RWPE1 (cell line): ENCODE results near the gene RAD9A.

Source experiments
- CTCF ChIA-PET: fragments of 350-600 bp; sonication (Branson Sonifier 250); formaldehyde crosslinking; extraction: SDS; loops from one replicate; lab custom pipeline; 2021; lab: Yijun Ruan, JAX
- POLR2A ChIA-PET: fragments of 400-600 bp; formaldehyde crosslinking; extraction: SDS; loops from one replicate; lab custom pipeline; 2020; ENCODE audit warnings: antibody characterized with exemption; ENCODE audit not compliant: low non-redundant PET; lab: Yijun Ruan, JAX
- DNase-seq: peaks from one replicate; pipeline ENCODE4 v3.0.0; 2012; ENCODE audit warnings: low spot score
- H3K27ac ChIP-seq: fragments of 450-650 bp; 2 replicates; pipeline ENCODE4 v1.5.1; 2017
- TF ChIP-seq, protein P1 (sequence below): fragments of 450-650 bp; conservative IDR thresholded peaks from 2 replicates; pipeline ENCODE4 v1.5.1; 2017; ENCODE audit warnings: low read depth, mild to moderate bottlenecking

The RAD9A gene

DNA sequence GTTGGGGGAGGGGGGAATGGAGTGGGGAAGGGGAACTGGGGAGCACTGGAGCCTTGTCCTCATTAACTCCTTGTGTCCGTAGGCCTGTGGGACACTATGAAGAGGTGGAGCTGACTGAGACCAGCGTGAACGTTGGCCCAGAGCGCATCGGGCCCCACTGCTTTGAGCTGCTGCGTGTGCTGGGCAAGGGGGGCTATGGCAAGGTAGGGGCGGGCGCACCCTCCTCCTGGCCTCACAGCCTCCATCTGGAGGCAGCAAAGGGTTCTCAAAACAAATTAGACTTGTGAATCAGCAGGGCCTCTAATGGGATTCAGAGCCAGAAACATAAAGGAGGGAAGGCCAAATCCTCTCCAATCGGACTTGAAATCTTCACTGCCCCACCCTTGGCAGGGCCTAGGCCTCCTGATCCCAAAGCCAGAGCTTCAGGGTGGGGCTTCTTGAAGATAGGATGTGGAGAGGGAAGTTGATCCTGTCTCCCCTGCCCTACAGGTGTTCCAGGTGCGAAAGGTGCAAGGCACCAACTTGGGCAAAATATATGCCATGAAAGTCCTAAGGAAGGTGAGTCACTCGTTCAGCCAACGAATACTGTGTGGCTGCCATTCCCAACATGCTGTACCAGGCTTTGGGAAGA lies 37.4 kb downstream of the RAD9A start:
- TF ChIP-seq, protein P1, sequence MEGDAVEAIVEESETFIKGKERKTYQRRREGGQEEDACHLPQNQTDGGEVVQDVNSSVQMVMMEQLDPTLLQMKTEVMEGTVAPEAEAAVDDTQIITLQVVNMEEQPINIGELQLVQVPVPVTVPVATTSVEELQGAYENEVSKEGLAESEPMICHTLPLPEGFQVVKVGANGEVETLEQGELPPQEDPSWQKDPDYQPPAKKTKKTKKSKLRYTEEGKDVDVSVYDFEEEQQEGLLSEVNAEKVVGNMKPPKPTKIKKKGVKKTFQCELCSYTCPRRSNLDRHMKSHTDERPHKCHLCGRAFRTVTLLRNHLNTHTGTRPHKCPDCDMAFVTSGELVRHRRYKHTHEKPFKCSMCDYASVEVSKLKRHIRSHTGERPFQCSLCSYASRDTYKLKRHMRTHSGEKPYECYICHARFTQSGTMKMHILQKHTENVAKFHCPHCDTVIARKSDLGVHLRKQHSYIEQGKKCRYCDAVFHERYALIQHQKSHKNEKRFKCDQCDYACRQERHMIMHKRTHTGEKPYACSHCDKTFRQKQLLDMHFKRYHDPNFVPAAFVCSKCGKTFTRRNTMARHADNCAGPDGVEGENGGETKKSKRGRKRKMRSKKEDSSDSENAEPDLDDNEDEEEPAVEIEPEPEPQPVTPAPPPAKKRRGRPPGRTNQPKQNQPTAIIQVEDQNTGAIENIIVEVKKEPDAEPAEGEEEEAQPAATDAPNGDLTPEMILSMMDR = no peak
- POLR2A ChIA-PET = interaction anchor here (0.6 to 2.3 kb wide), 4 partner anchors 28 to 39 kb away, joined by 3 to 7 read pairs (median 4); partner anchors contain the start of gene PPP1CA
- peak overlapping the region; percentile 84 for H3K27ac ChIP-seq
- CTCF ChIA-PET = interaction anchor here (2.6 kb wide), 1 partner anchor 28 kb away, joined by 12 read pairs; the partner anchor contains the start of gene PPP1CA
- peak; percentile 20 for DNase-seq

DNA sequence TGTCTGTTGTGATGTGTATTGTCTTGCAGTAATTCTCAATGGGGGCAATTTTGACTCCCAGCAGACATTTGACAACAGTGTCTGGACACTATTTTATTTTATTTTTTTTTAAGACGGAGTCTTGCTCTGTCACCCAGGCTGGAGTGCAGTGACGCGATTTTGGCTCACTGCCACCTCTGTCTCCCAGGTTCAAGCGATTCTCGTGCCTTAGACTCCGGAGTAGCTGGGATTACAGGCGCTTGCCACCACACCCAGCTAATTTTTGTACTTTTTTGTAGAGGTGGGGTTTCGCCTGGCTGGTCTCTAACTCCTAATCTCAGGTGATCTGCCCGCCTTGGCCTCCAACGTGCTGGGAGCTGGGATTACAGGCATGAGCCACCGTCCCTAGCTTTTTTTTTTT lies 37.9 kb downstream of the RAD9A start:
- ChIA-PET CTCF (interaction anchor here (2.6 kb wide), 1 partner anchor 28 kb away, joined by 12 read pairs; the partner anchor contains the start of gene PPP1CA), POLR2A (interaction anchor here (0.6 kb wide), 1 partner anchor 39 kb away, joined by 3 read pairs; no protein-coding TSS in a partner anchor)
- H3K27ac ChIP-seq = peak overlapping the region; percentile 84
- DNase-seq = no peak
- TF ChIP-seq, protein P1 = no peak

DNA sequence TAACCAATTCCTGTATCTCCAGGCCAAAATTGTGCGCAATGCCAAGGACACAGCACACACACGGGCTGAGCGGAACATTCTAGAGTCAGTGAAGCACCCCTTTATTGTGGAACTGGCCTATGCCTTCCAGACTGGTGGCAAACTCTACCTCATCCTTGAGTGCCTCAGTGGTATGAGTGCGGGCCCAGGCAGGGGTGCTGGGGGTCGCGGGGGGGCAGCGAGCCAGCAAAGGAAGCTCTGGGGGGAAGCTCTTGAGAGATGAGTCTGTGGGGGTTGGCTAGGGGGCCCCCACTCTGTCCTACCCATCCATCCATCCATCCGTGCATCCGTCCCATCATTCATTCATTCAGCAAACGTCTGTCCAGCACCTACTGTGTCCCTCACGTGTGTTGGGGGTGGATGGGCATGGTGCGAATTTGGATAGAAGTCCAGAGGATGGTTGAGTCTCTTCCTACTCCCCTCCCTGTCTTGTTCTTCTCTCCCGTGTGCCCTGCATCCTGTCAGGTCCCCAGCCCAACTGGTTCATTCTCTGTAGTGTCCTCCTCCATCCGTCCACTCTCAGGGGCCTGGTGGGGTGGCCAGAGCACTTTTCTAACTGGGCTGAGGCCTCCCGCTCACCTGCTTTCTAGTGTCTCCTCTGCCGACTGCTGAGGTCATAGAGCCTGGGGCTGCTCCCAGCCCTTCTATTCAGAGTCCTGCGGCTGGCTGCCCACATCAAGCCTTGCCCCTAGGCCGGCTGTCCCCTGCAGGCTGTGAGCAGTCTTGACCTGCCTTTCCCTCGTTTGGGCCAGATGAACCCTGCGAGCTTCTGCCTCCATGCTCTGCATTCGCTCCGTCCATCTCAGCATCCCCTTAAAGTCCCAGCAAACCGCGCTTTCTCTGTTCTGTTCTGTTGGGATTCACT lies 39.8 kb downstream of the RAD9A start:
- POLR2A ChIA-PET = interaction anchor here (0.6 kb wide), 1 partner anchor 12 kb away, joined by 3 read pairs; the partner anchor contains the start of gene CORO1B
- TF ChIP-seq, protein P1 = no peak
- H3K27ac ChIP-seq = peak overlapping the region; percentile 87; the same call in 1 of the 2 replicates
- DNase-seq = no peak
- CTCF ChIA-PET = interaction anchor here (0.7 kb wide), 1 partner anchor 8 kb away, joined by 4 read pairs; no protein-coding TSS in a partner anchor

- CTCF ChIA-PET = interaction anchor here (0.5 to 0.6 kb wide), 2 partner anchors 11 to 32 kb away, joined by 3 to 4 read pairs; no protein-coding TSS in a partner anchor
- POLR2A ChIA-PET = no interaction called here
- TF ChIP-seq, protein P1 = no peak
- no peak for DNase-seq
- H3K27ac ChIP-seq = peak overlapping the region; percentile 87
These were observed 41.0 kb downstream of the RAD9A start for GRCh38 chr11:67432655-67433349.

GRCh38 chr11:67433536-67434394 lies 42.0 kb downstream of the RAD9A start:
- CTCF ChIA-PET = interaction anchor here (0.5 to 0.6 kb wide), 2 partner anchors 10 to 33 kb away, joined by 3 to 4 read pairs; no protein-coding TSS in a partner anchor
- TF ChIP-seq, protein P1 = no peak
- POLR2A ChIA-PET = interaction anchor here (0.5 kb wide), 1 partner anchor 16 kb away, joined by 5 read pairs; no protein-coding TSS in a partner anchor
- H3K27ac ChIP-seq = peak overlapping the region; percentile 87
- DNase-seq = no peak
